Epithelial cell of prostate (primary cell): Measurements from ENCODE around the gene GRM7.

Experiments used
- DNase-seq: peaks from one replicate; pipeline ENCODE4 v3.0.0-alpha.2; 2011; ENCODE audit warnings: low read depth, low spot score
- H3K27ac ChIP-seq: fragments of 450-650 bp; 2 replicates; pipeline ENCODE4 v1.5.1; 2017; ENCODE audit warnings: mild to moderate bottlenecking

The GRM7 gene

GRCh38 chr3:7739754-7740153 lies 878.8 kb downstream of the GRM7 start:
- no peak overlapping the region for H3K27ac ChIP-seq

DNA sequence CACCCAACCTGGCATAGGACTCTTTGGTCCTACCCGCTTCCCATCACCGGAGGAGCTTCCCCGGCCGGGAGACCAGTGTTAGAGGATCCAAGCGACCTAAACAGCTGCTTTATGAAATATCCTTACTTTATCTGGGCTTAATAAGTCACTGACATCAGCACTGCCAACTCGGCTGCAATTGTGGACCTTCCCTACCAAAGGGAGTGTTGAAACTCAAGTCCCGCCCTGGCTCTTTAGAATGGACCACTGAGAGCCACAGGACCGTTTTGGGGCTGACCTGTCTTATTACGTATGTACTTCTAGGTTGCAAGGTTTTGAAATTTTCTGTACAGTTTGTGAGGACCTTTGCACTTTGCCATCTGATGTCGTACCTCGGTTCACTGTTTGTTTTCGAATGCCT lies 879.5 kb downstream of the GRM7 start:
- H3K27ac ChIP-seq, result no peak overlapping the region

More at GRCh38 chr3:7739754-7740153, 878.8 kb downstream of the GRM7 start:
- no peak for DNase-seq

GRCh38 chr3:7744850-7745249 lies 883.9 kb downstream of the GRM7 start:
- DNase-seq, result no peak

More for the DNA sequence above, 879.5 kb downstream of the GRM7 start:
- DNase-seq, result no peak

GRCh38 chr3:7745711-7746110 lies 884.8 kb downstream of the GRM7 start:
- no peak overlapping the region for H3K27ac ChIP-seq
- peak; percentile 22 for DNase-seq

More at GRCh38 chr3:7744850-7745249, 883.9 kb downstream of the GRM7 start:
- no peak overlapping the region for H3K27ac ChIP-seq

GRCh38 chr3:7749931-7750695 lies 889.2 kb downstream of the GRM7 start:
- H3K27ac ChIP-seq, result no peak overlapping the region
- no peak for DNase-seq

GRCh38 chr3:7752005-7752404 lies 891.1 kb downstream of the GRM7 start:
- no peak overlapping the region for H3K27ac ChIP-seq
- DNase-seq, result no peak

GRCh38 chr3:7754653-7755441 lies 893.9 kb downstream of the GRM7 start:
- H3K27ac ChIP-seq, result no peak overlapping the region
- DNase-seq, result no peak

- H3K27ac ChIP-seq, result no peak overlapping the region
- no peak for DNase-seq
Measured at GRCh38 chr3:7759630-7760029, 898.7 kb downstream of the GRM7 start.

GRCh38 chr3:7760718-7761117 lies 899.8 kb downstream of the GRM7 start:
- no peak overlapping the region for H3K27ac ChIP-seq
- no peak for DNase-seq

DNA sequence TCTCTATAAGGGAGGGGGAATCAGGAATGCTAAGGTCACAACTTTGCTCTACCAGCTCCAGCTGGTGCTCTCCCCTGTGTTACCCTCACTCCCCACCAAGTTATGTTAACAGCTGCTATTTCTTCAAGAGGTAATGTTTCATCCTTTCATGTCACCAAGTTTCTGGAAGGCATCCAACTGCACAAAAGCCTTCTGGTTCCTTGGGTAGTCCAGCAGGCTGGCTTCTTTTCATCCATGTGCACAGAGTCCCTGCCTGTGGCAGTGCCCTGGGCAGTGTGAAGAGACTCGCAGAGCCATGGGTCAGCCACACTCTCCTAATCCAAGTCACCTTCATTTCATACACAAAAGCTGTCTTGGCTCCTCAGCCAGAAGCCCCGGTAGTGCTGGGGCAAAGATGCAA lies 903.2 kb downstream of the GRM7 start:
- DNase-seq, result no peak
- H3K27ac ChIP-seq, result no peak overlapping the region

DNA sequence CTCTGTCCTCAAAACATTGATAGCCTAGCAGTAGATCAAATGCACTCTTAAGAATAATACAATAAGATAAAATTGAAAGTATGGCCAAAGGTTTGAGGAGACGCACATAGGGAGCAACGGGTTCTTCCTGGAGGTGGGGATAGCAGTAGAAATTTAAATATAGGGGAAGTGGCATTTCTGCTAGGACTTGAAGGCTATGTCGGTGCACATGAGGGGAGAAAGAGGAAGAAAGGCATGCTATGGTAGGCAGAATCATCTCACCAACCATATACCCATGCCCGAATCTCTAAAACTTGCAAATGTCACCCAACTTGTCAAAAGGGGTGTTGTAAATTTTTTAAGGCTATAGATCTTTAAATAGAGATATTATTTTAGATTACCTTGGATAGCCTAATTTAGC lies 905.6 kb downstream of the GRM7 start:
- DNase-seq, result no peak
- H3K27ac ChIP-seq, result no peak overlapping the region

DNA sequence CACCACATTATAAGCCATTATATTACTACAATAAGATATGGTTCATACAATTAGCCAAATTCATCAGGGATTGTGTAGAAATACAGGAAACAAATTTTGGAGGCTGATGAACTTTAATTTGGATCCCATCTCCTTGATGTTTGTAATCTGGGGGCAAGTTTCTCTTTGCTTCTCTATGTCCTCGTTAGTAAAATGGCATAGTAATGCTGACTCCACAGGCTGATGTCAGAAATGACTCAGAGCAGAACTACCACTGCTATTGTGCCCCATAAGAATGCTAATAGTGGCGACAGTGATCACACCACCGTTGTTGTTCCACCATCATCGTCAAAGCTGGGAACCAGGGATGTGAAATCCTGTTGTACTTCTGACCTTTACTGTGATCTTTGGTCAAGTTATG lies 918.4 kb downstream of the GRM7 start:
- no peak overlapping the region for H3K27ac ChIP-seq
- DNase-seq, result no peak

GRCh38 chr3:7781395-7781794 lies 920.5 kb downstream of the GRM7 start:
- H3K27ac ChIP-seq, result no peak overlapping the region
- DNase-seq, result no peak

- peak overlapping the region; percentile 8 for H3K27ac ChIP-seq
- DNase-seq, result peak; percentile 86
Measured at GRCh38 chr3:7787871-7788828, 927.2 kb downstream of the GRM7 start.

DNA sequence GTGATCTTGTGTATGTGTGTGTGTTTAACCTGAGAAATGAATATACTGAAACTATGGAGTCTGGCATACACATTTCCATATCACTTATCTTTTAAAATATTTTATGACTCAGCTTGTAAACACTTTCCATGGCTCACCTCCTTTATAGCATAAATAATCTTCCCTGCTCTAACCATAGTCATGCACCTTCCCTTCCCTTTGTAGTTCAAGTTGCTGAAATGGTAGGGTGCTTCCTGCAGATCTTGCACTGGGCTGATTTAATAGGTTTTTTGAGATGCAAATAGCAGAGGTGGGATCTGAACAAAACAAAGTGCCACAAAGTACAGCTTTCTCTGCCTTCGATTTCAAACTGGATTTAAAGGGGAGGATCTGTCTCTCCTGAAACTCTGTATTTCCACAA lies 928.0 kb downstream of the GRM7 start:
- peak; percentile 8 for DNase-seq
- H3K27ac ChIP-seq, result no peak overlapping the region

- no peak overlapping the region for H3K27ac ChIP-seq
- no peak for DNase-seq
Measured at GRCh38 chr3:7789324-7789723, 928.4 kb downstream of the GRM7 start.

DNA sequence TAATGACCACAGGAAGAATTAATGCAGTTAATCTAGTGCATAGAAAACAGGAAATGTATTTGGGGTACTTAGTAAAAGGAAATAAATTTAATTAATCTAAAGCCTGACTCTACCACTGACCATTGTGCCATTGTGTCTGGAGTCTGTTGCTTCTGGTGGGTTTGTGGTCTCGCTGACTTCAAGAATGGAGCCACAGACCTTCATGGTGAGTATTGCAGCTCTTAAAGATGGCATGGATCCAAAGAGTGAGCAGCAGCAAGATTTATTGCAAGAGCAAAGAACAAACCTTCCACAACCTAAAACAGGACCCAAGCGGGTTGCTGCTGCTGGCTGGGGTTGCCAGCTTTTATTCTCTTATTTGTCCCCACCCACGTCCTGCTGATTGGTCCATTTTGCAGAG lies 929.2 kb downstream of the GRM7 start:
- no peak for DNase-seq
- H3K27ac ChIP-seq, result no peak overlapping the region
